Activated T-cell treated with anti-CD3 and anti-CD28 coated beads, Interleukin-2, amount 50 U/mL, for 4 hours (primary cell): ENCODE results near the gene SEMA5B. TPM values are rescaled to one million over a fixed set of nuclear protein-coding genes. Genes with fewer than 3 reads are reported as not detected.

Source experiments
- ATAC-seq, 2 donors: fragments of 200-7000 bp; cut with Tn5 transposase; one replicate each; pipeline ENCODE4 v1.10.0; 2021
- DNase-seq: peaks from one replicate; pipeline ENCODE4 v3.0.0-alpha.2; 2020
- H3K27me3 Mint-ChIP-seq: one replicate; pipeline ENCODE4 v1.8.0; 2021; ENCODE audit warnings: low read depth, mixed read lengths
- H3K36me3 Mint-ChIP-seq: one replicate; pipeline ENCODE4 v1.8.0; 2022; ENCODE audit warnings: mixed read lengths; ENCODE audit not compliant: insufficient read depth
- H3K4me1 Mint-ChIP-seq: one replicate; pipeline ENCODE4 v1.8.0; 2021; ENCODE audit warnings: low read depth, mixed read lengths
- H3K4me3 Mint-ChIP-seq: one replicate; pipeline ENCODE4 v1.8.0; 2021; ENCODE audit warnings: mild to moderate bottlenecking, moderate library complexity, mixed read lengths
- H3K9me3 Mint-ChIP-seq: one replicate; pipeline ENCODE4 v1.8.0; 2021; ENCODE audit warnings: mixed read lengths
- total RNA-seq, 3 donors: library from RNA; stranded (reverse); gene quantifications; one replicate each; pipeline ENCODE4 v1.2.1, GENCODE V29; 2021

SEMA5B gene
- total RNA-seq, 3 donors from 2014 or later, result not detected

DNA sequence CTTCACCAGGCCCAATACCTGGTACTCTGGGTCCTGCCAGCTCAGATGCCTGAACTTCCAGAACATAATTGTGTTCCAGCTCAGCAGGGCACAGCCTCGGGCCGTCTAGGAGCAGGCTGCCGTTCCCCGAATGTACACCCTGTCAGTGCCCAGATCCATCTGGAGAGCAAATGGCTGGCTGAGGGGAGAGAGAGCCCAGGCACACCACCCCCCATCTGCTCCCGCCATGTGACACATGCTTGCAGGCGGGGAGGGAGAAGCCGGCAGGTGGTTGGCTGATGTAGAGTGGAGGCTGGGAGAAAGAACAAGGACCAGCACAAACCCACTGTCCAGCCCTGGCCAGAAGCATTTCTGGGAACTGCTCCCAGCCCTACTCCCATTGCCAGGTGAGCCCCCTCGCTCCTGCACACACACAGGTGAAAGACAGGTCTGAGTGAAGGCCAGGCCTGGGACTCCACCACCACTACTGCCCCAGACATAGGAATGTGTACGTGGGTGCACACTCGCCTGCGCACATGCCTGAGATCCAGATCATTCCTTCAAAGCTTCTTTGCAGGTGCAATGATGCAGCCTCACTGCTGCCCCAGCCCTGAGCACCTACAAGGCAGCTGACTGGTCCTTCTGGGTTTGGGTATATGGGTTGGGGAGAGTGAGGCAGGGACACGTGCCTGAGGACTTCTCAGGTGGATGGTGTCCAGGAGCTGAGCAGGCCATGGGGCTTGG lies 53.5 kb downstream of the SEMA5B start:
- peaks cover 16% of the 10 kb centered on the region for H3K4me1 Mint-ChIP-seq
- no peaks in the 10 kb centered on the region for H3K9me3 Mint-ChIP-seq
- no peak overlapping the region for H3K4me3 Mint-ChIP-seq
- peaks cover 4% of the 10 kb centered on the region for H3K27me3 Mint-ChIP-seq
- no peaks in the 10 kb centered on the region for H3K36me3 Mint-ChIP-seq
- ATAC-seq, result no peak
- DNase-seq, result no peak

GRCh38 chr3:122972141-122972540 lies 55.4 kb downstream of the SEMA5B start:
- H3K27me3 Mint-ChIP-seq, result peaks cover 4% of the 10 kb centered on the region
- ATAC-seq (no peak), DNase-seq (no peak)
- H3K9me3 Mint-ChIP-seq, result no peaks in the 10 kb centered on the region
- H3K4me3 Mint-ChIP-seq, result no peak overlapping the region
- H3K36me3 Mint-ChIP-seq, result no peaks in the 10 kb centered on the region
- H3K4me1 Mint-ChIP-seq, result peaks cover 15% of the 10 kb centered on the region

GRCh38 chr3:122969585-122970469 lies 57.7 kb downstream of the SEMA5B start:
- no peak overlapping the region for H3K4me3 Mint-ChIP-seq
- ATAC-seq (no peak), DNase-seq (no peak)
- H3K4me1 Mint-ChIP-seq, result peaks cover 1% of the 10 kb centered on the region
- peaks cover 4% of the 10 kb centered on the region for H3K27me3 Mint-ChIP-seq
- H3K36me3 Mint-ChIP-seq, result no peaks in the 10 kb centered on the region
- no peaks in the 10 kb centered on the region for H3K9me3 Mint-ChIP-seq

DNA sequence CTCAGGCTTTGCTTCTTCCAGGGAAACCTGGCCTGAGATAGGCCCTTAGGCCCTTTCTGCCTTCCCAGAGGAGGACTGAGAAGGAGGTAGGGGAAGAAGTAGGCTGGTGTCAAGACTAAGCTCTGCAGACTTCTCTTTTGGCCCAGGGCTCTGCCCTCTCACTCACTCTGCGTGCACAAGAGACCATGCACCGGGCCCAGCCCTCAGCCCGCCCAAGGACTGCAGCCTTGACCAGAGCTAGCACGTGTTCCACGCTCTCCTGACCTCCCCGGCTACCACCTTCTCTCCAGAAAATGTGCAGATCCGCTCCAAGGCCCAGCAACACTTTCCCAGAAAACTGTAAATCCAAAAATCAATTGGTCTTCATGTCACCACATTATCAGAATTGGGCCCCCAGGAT lies 59.8 kb downstream of the SEMA5B start:
- Mint-ChIP-seq H3K9me3 (no peaks in the 10 kb centered on the region), H3K36me3 (no peaks in the 10 kb centered on the region), H3K27me3 (peaks cover 4% of the 10 kb centered on the region), H3K4me3 (no peak overlapping the region), H3K4me1 (no peaks in the 10 kb centered on the region)
- DNase-seq (no peak), ATAC-seq (no peak)

GRCh38 chr3:122967356-122967755 lies 60.2 kb downstream of the SEMA5B start:
- no peak overlapping the region for H3K4me3 Mint-ChIP-seq
- no peaks in the 10 kb centered on the region for H3K9me3 Mint-ChIP-seq
- H3K27me3 Mint-ChIP-seq, result peaks cover 4% of the 10 kb centered on the region
- no peak for DNase-seq
- no peak for ATAC-seq
- no peaks in the 10 kb centered on the region for H3K4me1 Mint-ChIP-seq
- no peaks in the 10 kb centered on the region for H3K36me3 Mint-ChIP-seq

GRCh38 chr3:122966045-122966444 lies 61.5 kb downstream of the SEMA5B start:
- ATAC-seq (no peak), DNase-seq (no peak)
- Mint-ChIP-seq H3K27me3 (peaks cover 10% of the 10 kb centered on the region), H3K36me3 (no peaks in the 10 kb centered on the region), H3K4me1 (no peaks in the 10 kb centered on the region), H3K9me3 (no peaks in the 10 kb centered on the region), H3K4me3 (no peak overlapping the region)

- Mint-ChIP-seq H3K27me3 (peaks cover 10% of the 10 kb centered on the region), H3K4me3 (no peak overlapping the region), H3K9me3 (no peaks in the 10 kb centered on the region), H3K36me3 (no peaks in the 10 kb centered on the region), H3K4me1 (no peaks in the 10 kb centered on the region)
- ATAC-seq (no peak), DNase-seq (no peak)
Measured at GRCh38 chr3:122964811-122965210, 62.8 kb downstream of the SEMA5B start.

- H3K36me3 Mint-ChIP-seq, result no peaks in the 10 kb centered on the region
- no peak for DNase-seq
Measured at GRCh38 chr3:122962149-122962548, 65.4 kb downstream of the SEMA5B start.

DNA sequence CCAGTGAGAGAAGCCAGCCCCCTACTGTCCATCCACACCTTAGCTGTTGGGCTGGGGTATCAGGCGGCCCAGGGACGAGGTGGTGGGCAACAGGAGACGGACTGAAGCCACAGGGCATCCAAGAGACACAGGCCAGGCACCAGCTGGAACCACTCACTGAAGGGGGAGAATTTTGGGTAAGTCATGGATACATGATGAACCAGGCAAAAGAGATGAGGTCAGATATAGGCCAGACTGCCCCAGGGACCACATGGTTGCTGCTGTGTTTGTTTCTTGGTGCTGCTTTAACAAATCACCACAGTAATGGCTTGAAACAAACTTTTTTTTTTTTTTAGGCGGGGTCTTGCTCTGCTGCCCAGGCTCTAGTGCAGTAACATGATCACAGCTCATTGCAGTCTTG lies 66.4 kb downstream of the SEMA5B start:
- Mint-ChIP-seq H3K4me3 (no peak overlapping the region), H3K9me3 (no peaks in the 10 kb centered on the region), H3K4me1 (no peaks in the 10 kb centered on the region), H3K36me3 (no peaks in the 10 kb centered on the region), H3K27me3 (peaks cover 26% of the 10 kb centered on the region)
- ATAC-seq, result no peak
- no peak for DNase-seq

More at GRCh38 chr3:122962149-122962548, 65.4 kb downstream of the SEMA5B start:
- H3K4me1 Mint-ChIP-seq, result no peaks in the 10 kb centered on the region
- no peaks in the 10 kb centered on the region for H3K9me3 Mint-ChIP-seq
- H3K4me3 Mint-ChIP-seq, result no peak overlapping the region
- no peak for ATAC-seq
- peaks cover 19% of the 10 kb centered on the region for H3K27me3 Mint-ChIP-seq

- DNase-seq, result no peak
- no peak for ATAC-seq
Measured at GRCh38 chr3:122960652-122961051, 66.9 kb downstream of the SEMA5B start.

GRCh38 chr3:122959339-122959738 lies 68.2 kb downstream of the SEMA5B start:
- DNase-seq (no peak), ATAC-seq (no peak)
- peaks cover 30% of the 10 kb centered on the region for H3K27me3 Mint-ChIP-seq
- H3K36me3 Mint-ChIP-seq, result no peaks in the 10 kb centered on the region
- H3K9me3 Mint-ChIP-seq, result no peaks in the 10 kb centered on the region
- no peaks in the 10 kb centered on the region for H3K4me1 Mint-ChIP-seq
- no peak overlapping the region for H3K4me3 Mint-ChIP-seq

More at GRCh38 chr3:122960652-122961051, 66.9 kb downstream of the SEMA5B start:
- Mint-ChIP-seq H3K4me3 (no peak overlapping the region), H3K9me3 (no peaks in the 10 kb centered on the region), H3K27me3 (peaks cover 30% of the 10 kb centered on the region), H3K4me1 (no peaks in the 10 kb centered on the region), H3K36me3 (no peaks in the 10 kb centered on the region)

DNA sequence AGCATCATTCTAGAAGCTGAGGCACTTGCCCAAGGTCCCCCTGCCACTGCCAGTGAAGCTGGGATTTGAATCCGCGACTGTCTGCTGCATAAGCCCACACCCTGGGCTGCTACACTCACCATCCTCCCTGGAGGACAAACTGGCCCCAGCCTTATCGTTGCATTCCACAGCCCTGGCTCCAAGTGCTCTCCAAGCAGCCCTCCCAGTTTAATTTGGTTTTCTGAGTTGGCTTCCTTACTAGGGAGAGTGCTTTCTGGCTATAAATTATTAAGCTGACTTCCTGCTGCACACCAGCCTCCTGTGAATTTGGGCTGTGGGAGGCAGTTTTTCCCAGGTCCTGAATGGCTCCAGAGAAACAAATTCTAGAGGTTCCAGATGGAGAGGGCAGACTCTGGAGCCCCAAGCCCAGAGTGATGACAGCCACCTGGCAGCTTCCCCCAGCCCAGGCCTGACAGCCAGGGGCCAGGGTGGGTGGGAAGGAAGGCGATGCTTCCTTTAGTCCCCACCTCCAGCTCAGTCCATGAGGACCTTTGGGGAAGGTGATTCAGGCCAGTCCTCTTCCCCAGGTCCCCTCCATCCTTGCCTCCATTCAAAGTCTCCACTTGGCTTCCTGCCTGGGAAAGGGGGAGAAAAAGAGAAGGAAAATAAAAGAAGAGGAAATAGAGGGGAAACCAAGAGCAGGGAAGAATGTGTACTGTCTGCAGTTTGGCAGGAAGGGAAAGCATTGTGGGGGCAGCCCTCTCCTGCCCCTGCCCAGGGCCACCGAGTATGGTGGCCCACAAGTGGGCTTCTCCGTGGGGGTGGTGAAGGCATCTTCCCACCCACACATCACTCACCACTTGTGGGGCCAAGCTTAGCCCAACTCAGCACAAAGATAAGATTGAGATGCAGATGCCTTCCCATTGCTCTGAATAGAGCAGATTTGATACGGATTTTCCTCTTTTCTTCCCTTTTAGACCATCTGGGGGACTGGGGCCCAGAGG lies 69.6 kb downstream of the SEMA5B start:
- DNase-seq (no peak), ATAC-seq (no peak)
- Mint-ChIP-seq H3K4me1 (no peaks in the 10 kb centered on the region), H3K36me3 (no peaks in the 10 kb centered on the region), H3K27me3 (peaks cover 28% of the 10 kb centered on the region), H3K4me3 (no peak overlapping the region), H3K9me3 (no peaks in the 10 kb centered on the region)

DNA sequence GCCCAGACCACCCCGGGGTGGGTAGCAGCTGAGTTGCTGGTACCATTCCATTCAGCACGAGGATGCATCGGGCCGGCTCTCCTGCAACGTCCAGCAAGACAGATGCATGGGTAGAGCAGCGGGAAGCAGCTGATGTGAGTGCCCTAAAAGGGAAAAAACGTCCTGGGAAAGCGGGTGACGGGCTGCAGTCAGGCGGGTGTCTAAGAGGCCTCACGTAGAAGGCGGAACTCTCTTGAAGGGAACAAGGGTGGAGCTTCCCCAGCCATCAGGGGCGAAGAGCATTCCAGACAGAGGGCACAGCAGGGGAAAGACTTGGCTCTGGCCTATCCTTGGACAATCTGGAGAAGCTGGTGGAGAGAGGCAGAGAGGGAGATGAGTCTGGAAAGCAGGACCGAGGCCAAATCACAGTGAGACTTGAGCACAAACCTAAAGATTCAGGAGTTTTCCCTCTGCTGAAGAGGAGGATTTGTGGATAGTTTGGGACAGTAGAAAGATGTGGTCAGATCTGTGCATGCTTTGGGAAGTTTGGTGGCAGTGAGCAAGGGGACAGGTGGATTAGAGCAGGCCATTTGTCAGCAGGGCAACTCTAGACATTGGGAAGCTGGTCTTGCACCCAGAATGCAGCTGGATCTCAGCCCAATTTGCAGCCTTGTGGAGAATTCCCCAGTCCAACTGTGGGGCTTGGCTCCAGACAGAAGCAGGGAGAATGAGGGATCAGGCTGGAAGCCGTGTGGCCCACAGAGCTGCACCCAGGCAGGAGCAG lies 70.7 kb downstream of the SEMA5B start:
- H3K36me3 Mint-ChIP-seq, result no peaks in the 10 kb centered on the region
- H3K27me3 Mint-ChIP-seq, result peaks cover 27% of the 10 kb centered on the region
- ATAC-seq (no peak), DNase-seq (no peak)
- no peak overlapping the region for H3K4me3 Mint-ChIP-seq
- no peaks in the 10 kb centered on the region for H3K9me3 Mint-ChIP-seq
- no peaks in the 10 kb centered on the region for H3K4me1 Mint-ChIP-seq
